HL-60 (cell line): ENCODE measurements around the gene EPHA1.

Source experiments
- CTCF ChIP-seq: IDR thresholded peaks from one replicate; pipeline ENCODE4 v1.5.1; 2011; ENCODE audit warnings: low read length, control low read depth, inconsistent platforms; ENCODE audit not compliant: insufficient read depth
- GABPA ChIP-seq: IDR thresholded peaks from 2 replicates; pipeline ENCODE4 v1.6.1; 2012; ENCODE audit warnings: low read depth
- POLR2AphosphoS5 ChIP-seq: IDR thresholded peaks from 2 replicates; pipeline ENCODE4 v1.6.1; 2012; ENCODE audit warnings: low read depth
- SPI1 ChIP-seq: IDR thresholded peaks from 2 replicates; pipeline ENCODE4 v1.6.1; 2012; ENCODE audit warnings: low read depth, mild to moderate bottlenecking, borderline replicate concordance

GRCh38 chr7:143374561-143374960, 34.1 kb downstream of the EPHA1 start:
- TF ChIP-seq POLR2AphosphoS5 (no peak), CTCF (no peak), GABPA (no peak), SPI1 (peak; percentile 88)
